Suppressor macrophage treated with lipopolysaccharide for 4 hours (primary cell): ENCODE data around the gene PMEPA1.

Experiments
- DNase-seq: peaks from one replicate; pipeline ENCODE4 v3.0.0-alpha.2; 2020

The PMEPA1 gene

DNA sequence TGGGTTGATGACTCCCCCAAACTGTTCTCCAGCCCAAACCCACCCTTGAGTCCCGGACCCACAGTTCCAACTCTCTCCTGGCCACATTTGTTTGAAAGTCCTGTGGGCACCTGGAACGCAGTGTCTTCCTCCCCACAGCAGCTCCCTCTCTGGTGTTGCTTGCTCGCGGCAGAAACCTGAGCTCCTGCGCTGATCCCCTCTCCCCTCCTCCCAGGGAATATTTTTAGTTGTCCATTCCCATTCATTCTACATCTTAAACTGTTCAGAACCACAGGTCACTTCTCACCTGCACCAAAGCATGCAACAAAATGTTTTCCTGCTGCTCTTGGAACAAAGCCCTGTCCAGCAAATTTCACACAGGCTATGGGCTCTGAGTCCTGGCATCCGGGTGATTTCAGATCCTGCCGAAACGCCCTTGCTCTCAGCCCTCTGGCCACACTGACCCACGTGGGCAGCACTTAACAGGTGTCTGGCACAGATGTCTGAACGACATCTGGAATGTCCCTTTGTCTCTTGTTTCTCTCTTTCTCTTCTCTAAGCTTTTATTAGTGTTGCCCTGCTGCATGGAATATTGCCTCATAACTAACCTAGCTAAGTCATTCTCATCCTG is 27.0 kb upstream of the PMEPA1 start:
- DNase-seq = no peak

DNA sequence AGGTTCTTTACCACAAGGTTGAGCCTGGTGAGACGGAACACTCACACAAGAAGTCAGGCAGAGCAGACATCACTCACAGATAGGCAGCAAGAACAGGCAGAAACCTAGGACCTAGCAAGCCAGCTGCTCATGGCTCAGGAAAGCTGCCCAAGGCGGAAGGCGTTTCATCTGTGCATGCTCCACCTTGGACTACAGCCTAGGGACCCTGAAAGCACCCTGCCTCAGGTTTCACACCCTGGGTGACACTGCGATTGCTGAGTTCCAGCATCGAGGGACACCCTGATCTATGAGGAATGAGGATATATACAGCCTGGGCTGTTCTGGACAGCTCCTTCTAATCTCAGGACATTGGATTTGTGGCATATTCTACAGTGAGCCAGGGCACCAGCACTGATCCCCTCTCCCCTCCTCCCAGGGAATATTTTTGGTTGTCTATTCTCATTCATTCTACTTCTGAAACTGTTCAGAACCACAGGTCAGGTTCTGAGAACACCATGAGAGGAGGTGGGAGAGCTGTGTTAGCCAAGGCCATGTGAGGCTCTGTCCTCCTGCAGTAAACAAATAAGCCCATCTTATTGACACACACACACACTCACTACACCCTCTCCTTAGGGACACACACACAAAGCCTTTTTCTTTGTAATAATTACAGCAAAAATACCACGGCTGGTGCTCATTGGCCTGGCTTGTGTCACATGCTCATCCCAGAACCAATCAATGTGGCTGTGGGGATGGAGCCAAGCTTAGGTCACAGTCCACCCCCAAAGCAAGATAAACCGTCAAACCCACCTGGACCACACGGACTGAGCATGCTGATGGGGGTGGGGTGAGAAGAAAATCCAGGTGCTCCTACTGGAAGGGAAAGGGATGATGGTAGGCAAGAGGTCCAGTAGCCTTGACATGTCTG is 26.3 kb upstream of the PMEPA1 start:
- no peak for DNase-seq

DNA sequence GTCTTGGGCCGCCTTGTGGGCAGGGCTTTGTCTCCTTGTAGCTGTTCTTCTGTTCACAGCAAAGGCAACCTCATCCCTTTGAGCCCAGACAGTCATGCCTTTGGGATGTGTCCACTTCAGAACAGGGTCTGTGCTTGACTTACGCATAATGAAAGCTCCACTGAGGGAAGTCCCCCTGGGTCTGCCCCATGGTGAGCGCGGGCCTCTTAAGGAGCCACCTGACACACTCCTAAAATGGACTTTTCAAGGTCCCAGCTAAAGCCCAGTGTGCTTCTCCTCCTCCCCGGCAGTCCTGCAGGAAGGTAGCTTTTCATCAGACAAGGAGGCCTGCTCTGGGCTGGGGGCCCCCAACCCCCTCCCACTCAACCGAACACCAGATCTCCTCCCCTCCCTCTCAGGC is 24.9 kb upstream of the PMEPA1 start:
- no peak for DNase-seq

GRCh38 chr20:57732226-57732625 is 22.4 kb upstream of the PMEPA1 start:
- no peak for DNase-seq

DNA sequence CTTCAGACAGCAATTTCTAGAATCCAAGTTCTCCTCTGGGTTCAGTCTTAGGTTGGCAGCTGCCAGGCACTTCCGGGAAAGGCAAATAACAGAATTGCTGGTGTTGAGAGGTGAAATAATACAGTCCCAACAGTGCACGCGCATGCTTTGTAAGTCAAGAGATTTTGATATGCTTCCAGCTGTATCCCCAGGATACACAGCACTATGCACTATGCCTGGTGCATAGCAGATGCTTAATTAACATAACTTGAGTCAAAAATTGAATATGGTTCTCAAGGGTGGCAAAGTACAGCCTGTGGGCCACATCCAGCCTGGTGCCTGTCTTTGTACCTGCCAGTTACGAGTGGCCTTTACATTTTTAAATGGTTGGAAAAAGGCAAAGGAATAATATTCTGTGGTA is 18.9 kb upstream of the PMEPA1 start:
- DNase-seq = no peak

- no peak for DNase-seq
Observed at GRCh38 chr20:57727863-57728262, 18.0 kb upstream of the PMEPA1 start.

GRCh38 chr20:57725636-57726035 is 15.8 kb upstream of the PMEPA1 start:
- DNase-seq = no peak

GRCh38 chr20:57724610-57725405 is 15.0 kb upstream of the PMEPA1 start:
- DNase-seq = no peak

DNA sequence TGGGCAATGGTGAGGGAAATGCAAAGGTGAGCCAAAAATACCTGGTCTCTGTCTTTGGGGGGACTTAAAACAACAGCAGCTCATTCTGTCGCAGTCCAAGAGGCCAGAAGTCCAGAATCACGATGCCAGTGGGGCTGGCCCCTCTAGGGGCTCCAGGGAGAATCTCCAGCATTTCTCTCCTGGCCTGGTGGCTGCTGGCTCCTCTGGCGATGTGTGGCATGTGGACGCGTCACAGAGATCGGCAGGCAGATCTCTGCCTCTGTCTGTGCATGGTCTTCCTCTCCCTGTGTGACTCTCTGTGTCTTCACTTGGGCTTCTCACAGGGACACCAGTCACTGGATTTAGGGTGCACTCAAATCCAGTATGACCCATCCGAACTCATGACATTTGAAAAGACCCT is 14.0 kb upstream of the PMEPA1 start:
- no peak for DNase-seq

GRCh38 chr20:57719951-57720350 is 10.1 kb upstream of the PMEPA1 start:
- DNase-seq = no peak

GRCh38 chr20:57718490-57719009 is 8.7 kb upstream of the PMEPA1 start:
- DNase-seq = peak; percentile 97

GRCh38 chr20:57717797-57718196 is 8.0 kb upstream of the PMEPA1 start:
- DNase-seq = no peak

- DNase-seq = no peak
Observed at GRCh38 chr20:57716901-57717300, 7.1 kb upstream of the PMEPA1 start.

DNA sequence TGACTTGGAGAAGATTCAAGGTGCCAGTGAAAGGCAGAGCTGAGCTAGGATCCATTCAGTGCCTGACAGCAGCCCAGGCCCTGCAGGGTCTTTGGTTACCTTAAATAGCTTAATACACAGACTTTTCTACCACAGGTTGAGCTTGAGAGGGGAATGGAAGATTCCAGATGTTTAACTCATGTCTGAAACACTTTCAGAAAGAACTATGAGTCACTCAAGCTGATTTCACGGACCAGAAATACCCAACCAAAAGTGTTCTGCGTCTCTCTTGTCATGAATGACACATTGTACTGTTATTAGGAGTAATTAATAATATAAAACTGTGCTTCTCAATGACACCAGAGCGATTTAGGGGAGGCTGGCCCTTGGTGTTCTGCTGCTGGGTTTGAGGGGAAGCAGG is 6.4 kb upstream of the PMEPA1 start:
- DNase-seq = no peak

DNA sequence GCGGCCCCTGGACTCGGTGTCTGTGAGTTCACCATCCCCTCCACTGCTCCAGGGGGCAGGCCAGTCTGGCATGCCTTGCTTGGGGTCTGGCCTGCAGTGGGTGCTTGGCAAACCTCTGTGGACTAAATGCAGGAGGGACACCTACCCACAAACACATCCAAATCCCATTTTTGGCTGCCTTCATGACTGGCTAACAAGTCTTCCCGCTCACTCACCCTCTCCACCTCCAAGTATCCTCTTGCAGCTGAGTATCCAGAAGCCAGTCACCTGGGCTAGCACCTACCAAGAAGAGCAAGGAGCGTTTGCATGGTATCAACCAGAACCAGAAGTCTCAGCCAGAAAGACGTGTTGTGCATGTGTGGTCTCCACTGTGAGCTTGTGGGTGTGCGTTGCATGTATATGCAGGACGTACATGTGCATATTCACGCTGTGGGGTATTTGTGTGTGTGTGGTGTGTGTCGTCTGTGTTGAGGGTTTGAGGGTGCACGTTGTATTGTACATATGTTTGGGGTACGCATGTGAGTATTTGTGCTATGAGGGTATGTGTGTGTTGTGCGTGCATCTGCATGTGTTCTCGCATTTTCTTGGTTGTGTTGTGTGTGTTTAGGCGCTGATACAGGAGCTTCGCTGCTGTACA is 5.6 kb upstream of the PMEPA1 start:
- no peak for DNase-seq

DNA sequence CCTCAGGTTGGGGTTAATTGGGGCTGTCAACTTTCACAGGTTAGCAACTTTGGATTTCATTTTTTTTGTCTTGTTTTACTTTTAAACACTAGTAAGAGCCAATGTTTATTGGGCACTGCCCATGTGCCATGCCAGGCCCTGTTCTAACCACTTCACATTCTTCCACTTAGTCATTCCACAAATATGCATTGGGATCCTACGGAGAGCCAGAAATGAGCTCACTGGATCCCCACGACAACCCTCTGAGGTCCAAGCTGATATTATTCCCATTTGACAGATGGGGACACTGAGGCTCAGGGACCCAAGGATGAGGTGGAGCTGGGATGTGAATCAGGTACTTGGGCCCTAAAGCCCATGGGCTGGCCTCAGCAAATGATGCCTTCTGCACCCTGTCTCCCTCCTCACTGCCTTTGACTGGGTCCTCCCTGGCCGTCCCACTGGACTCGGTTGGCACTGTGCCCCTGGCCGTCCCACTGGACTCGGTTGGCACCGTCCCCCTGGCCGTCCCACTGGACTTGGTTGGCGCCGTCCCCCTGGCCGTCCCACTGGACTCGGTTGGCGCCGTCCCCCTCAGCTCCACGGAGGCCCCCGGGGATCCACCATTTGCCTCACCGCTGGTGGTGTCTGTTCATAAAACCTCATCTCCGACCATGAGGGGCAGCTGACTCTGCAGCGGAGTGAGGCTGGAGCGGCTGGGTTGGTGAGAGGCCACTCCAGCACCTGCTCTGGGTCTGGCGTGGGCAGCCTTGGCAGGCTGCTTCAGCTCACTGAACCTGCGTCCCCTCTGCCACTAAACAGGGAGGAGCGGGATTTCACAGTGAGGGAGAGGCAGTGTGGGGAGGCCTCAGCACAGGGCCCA is 4.8 kb upstream of the PMEPA1 start:
- no peak for DNase-seq

- no peak for DNase-seq
Observed at GRCh38 chr20:57713951-57714350, 4.1 kb upstream of the PMEPA1 start.

- peak; percentile 67 for DNase-seq
Observed at GRCh38 chr20:57713505-57713903, 3.7 kb upstream of the PMEPA1 start.

GRCh38 chr20:57712851-57713504 is 3.2 kb upstream of the PMEPA1 start:
- DNase-seq = no peak

DNA sequence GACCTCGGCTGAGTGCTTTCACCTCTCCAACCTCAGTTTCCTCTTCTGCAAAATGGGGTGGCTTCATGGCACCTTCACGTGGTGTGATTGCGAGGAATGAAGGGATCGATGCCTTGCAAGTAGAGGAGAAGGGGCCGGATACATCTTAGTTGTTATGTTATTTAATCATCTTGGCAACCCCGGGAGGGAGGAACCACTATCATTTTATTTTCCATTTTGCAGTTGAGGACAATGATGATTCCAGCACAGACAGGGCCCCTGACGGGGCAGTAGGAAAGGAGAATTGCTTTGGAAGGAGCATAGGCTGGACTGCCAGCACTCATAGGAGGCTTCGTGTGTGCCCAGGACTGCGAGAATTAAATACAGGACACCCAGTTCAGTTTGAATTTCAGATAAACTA is 2.5 kb upstream of the PMEPA1 start:
- DNase-seq = no peak

- DNase-seq = no peak
Observed at GRCh38 chr20:57711826-57712225, 2.0 kb upstream of the PMEPA1 start.
